ENCODE measurements around the gene NGFR.

Gene NGFR

GRCh38 chr17:49494986-49495841 is at the start of gene NGFR:
Gene NGFR, plus strand, starts transcription at chr17:49495293. Its CDS starts 125 bp downstream, at chr17:49495418.
- peak; percentile 31 for DNase-seq (ENCODE audit: low read depth)

GRCh38 chr17:49445591-49445990 is 49.5 kb upstream of the NGFR start:
- DNase-seq (ENCODE audit: low read depth) = no peak

GRCh38 chr17:49447628-49448302 is 47.3 kb upstream of the NGFR start:
- DNase-seq (ENCODE audit: low read depth) = no peak

- no peak for DNase-seq (ENCODE audit: low read depth)
Observed at GRCh38 chr17:49450181-49450580, 44.9 kb upstream of the NGFR start.

- no peak for DNase-seq (ENCODE audit: low read depth)
Observed at GRCh38 chr17:49450735-49451134, 44.4 kb upstream of the NGFR start.

- DNase-seq (ENCODE audit: low read depth) = no peak
Observed at GRCh38 chr17:49452201-49452600, 42.9 kb upstream of the NGFR start.

- DNase-seq (ENCODE audit: low read depth) = no peak
Observed at GRCh38 chr17:49452661-49453060, 42.4 kb upstream of the NGFR start.

- DNase-seq (ENCODE audit: low read depth) = no peak
Observed at GRCh38 chr17:49454050-49454449, 41.0 kb upstream of the NGFR start.

GRCh38 chr17:49455272-49455861 is 39.7 kb upstream of the NGFR start:
- no peak for DNase-seq (ENCODE audit: low read depth)

- no peak for DNase-seq (ENCODE audit: low read depth)
Observed at GRCh38 chr17:49456183-49456965, 38.7 kb upstream of the NGFR start.

- no peak for DNase-seq (ENCODE audit: low read depth)
Observed at GRCh38 chr17:49457564-49458535, 37.2 kb upstream of the NGFR start.

GRCh38 chr17:49459401-49459984 is 35.6 kb upstream of the NGFR start:
- no peak for DNase-seq (ENCODE audit: low read depth)

- no peak for DNase-seq (ENCODE audit: low read depth)
Observed at GRCh38 chr17:49460401-49460800, 34.7 kb upstream of the NGFR start.

- DNase-seq (ENCODE audit: low read depth) = no peak
Observed at GRCh38 chr17:49461580-49461979, 33.5 kb upstream of the NGFR start.

GRCh38 chr17:49464049-49464448 is 31.0 kb upstream of the NGFR start:
- DNase-seq (ENCODE audit: low read depth) = no peak

GRCh38 chr17:49465331-49465903 is 29.7 kb upstream of the NGFR start:
- no peak for DNase-seq (ENCODE audit: low read depth)

GRCh38 chr17:49466436-49466835 is 28.7 kb upstream of the NGFR start:
- DNase-seq (ENCODE audit: low read depth) = no peak

GRCh38 chr17:49467175-49467574 is 27.9 kb upstream of the NGFR start:
- no peak for DNase-seq (ENCODE audit: low read depth)

GRCh38 chr17:49468811-49469385 is 26.2 kb upstream of the NGFR start:
- no peak for DNase-seq (ENCODE audit: low read depth)

All from stimulated activated CD4-positive, alpha-beta T cell treated with anti-CD3 and anti-CD28 coated beads, Interleukin-2, amount 100 ng/mL, for 4 hours (primary cell).